ENCODE data around the gene PGM2L1. TPM values are rescaled to one million over a fixed set of nuclear protein-coding genes. Genes with fewer than 3 reads are reported as not detected.

Gene PGM2L1
- total and polyA plus RNA-seq, 9 donors, result 1.0 to 6.2 (median 2.1) TPM

DNA sequence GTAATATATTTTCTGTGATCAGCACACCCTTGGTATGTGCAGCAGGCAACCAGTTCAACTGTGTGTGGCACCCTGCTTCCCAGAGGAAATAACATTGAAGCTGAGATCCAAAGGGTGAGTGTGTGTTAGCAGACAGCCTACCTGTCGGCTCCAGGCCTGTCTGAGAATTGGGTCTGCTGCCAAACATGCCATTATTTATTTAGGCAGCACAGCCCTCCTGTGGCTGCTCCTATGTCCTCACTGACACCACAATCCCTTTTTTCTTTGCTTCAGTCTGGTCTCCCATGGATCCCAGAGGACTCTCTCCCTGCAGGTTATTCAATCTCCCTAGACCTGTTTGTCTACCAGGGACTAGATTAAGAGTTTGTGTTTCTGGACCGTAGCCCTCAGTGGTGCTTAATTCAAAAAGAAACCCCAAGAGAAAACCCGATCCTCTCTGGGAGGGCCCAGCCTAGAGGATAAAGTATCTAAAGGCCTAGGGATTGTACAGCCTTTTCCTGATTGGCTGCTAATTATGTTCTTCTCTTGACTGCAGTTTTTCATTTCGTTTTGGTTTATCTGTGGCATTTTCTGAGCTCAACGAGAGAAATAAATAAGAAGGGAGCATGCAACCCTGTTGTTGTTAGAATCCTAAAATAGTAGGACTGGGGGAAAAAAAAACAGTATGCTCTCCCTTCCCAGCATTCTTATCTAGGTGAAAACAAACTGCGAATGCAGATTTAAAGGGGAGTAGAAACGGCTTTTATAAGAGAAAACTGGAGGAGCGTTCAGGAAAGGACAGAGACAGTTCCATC is 45.0 kb upstream of the PGM2L1 start:
- no peak overlapping the region for H3K4me3 ChIP-seq
- H3K4me1 ChIP-seq (ENCODE audit: insufficient read depth), result peaks cover 12% of the 10 kb centered on the region
- TF ChIP-seq, protein P1, sequence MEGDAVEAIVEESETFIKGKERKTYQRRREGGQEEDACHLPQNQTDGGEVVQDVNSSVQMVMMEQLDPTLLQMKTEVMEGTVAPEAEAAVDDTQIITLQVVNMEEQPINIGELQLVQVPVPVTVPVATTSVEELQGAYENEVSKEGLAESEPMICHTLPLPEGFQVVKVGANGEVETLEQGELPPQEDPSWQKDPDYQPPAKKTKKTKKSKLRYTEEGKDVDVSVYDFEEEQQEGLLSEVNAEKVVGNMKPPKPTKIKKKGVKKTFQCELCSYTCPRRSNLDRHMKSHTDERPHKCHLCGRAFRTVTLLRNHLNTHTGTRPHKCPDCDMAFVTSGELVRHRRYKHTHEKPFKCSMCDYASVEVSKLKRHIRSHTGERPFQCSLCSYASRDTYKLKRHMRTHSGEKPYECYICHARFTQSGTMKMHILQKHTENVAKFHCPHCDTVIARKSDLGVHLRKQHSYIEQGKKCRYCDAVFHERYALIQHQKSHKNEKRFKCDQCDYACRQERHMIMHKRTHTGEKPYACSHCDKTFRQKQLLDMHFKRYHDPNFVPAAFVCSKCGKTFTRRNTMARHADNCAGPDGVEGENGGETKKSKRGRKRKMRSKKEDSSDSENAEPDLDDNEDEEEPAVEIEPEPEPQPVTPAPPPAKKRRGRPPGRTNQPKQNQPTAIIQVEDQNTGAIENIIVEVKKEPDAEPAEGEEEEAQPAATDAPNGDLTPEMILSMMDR (IDR thresholded peaks at IDR 0.05), result no peak
- no peak for TF ChIP-seq EP300 (IDR thresholded peaks at IDR 0.05)
- no peak for TF ChIP-seq POLR2A (IDR thresholded peaks at IDR 0.05)
- H3K36me3 ChIP-seq, result no peaks in the 10 kb centered on the region
- WGBS, 3 donors, result 5 to 11% (median 6%) methylated on average over 8 of the region's 8 CpGs
- DNase-seq, result no peak
- intact Hi-C loops (cut with DNase I), result loop anchor here in 2 of 4 donors (5.0 to 10.0 kb wide), 2 partner anchors 48 to 186 kb away; partner anchors contain the start of gene PGM2L1 (in 2 of the 2)
- no peaks in the 10 kb centered on the region for H3K9me3 ChIP-seq
- no peaks in the 10 kb centered on the region for H3K27me3 ChIP-seq
- peak overlapping the region in 1 of 2 donors; percentile 82 for H3K27ac ChIP-seq

DNA sequence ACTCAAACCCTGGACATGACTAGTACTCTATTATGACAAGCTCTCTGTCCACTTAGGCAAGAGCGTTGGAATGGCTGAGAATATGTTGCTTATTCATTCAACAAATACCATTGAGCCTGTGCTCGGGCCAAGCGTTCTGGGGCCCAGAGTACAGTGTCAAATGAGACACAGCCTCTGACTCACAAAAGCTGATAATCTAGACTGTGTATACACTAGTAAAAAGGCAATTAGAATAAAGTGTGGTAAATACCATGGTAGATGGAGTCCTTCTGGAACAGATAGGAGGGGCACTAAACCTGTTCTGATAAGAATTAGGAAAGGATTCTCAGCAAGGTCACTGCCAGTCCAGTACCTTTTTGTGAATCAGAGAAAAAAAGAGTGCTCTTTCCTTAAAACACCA is 44.4 kb upstream of the PGM2L1 start:
- Histone ChIP-seq H3K4me3 (no peak overlapping the region), H3K4me1 (ENCODE audit: insufficient read depth) (peaks cover 12% of the 10 kb centered on the region), H3K27ac (peak overlapping the region in 1 of 2 donors; percentile 82), H3K27me3 (no peaks in the 10 kb centered on the region), H3K9me3 (no peaks in the 10 kb centered on the region), H3K36me3 (no peaks in the 10 kb centered on the region)
- intact Hi-C loops (cut with DNase I), result loop anchor here in 2 of 4 donors (5.0 to 10.0 kb wide), 2 partner anchors 48 to 185 kb away; partner anchors contain the start of gene PGM2L1 (in 2 of the 2)
- WGBS, 3 donors, result 37 to 42% (median 40%) methylated on average over 3 of the region's 3 CpGs
- no peak for DNase-seq
- TF ChIP-seq EP300 (IDR thresholded peaks at IDR 0.05) (no peak), POLR2A (IDR thresholded peaks at IDR 0.05) (no peak)

DNA sequence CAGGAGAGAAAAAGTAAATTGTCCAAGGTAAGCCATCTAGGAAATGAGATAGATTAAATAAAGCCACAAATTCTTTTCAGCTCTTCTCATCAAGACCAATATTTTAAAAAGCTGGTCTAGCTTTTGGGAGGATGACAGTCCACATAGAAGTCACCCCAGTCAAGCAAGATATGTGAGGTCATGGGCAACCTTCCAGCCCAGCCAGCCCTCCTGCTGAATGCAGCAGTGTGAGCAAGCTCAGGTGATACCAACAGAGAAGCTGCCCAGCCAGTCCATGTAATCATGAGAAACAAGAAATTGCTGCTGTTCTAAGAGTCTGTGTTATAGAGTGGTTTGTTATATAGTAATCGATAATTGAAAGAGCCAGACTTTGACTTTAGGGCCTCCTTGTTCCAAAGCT is 40.4 kb upstream of the PGM2L1 start:
- Histone ChIP-seq H3K9me3 (no peaks in the 10 kb centered on the region), H3K36me3 (no peaks in the 10 kb centered on the region), H3K27me3 (no peaks in the 10 kb centered on the region), H3K27ac (no peak overlapping the region), H3K4me3 (no peak overlapping the region), H3K4me1 (ENCODE audit: insufficient read depth) (peaks cover 4% of the 10 kb centered on the region)
- no peak for DNase-seq
- WGBS, 3 donors, result 94 to 97% (median 94%) methylated on average over 1 of the region's 1 CpG
- intact Hi-C loops (cut with DNase I), result no loop called here
- TF ChIP-seq POLR2A (IDR thresholded peaks at IDR 0.05) (no peak), EP300 (IDR thresholded peaks at IDR 0.05) (no peak)
- TF ChIP-seq, protein P1 (IDR thresholded peaks at IDR 0.05), result no peak

DNA sequence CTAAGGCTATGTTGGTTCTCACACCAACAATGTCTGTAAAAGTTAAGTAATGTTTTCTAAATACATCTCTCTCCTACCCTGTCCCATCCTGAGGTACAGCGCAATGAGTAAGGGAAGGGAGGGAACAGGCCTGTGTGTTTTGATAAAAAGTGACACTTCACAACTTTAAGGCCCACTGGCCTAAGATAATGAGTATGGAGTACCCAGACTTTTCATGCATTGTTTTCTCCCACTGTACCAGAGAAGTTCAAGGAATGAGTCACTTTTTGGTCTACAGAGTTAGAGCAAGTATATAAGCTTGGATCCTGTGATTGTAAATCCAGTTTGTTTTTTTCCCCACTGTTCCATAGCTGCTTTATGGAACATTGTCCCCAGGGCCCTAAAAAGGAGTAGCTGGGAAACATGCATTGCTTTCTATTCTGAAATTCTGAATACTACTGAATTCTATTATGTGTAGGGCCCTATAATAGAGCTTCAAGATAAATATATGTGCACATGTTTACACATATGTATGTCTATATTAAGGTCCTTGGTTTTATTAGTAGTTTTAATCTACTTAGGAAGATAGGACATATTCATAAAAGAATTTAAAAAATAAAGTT is 39.3 kb upstream of the PGM2L1 start:
- no peak for TF ChIP-seq POLR2A (IDR thresholded peaks at IDR 0.05)
- TF ChIP-seq, protein P1 (IDR thresholded peaks at IDR 0.05), result no peak
- H3K27ac ChIP-seq, result no peak overlapping the region
- H3K4me3 ChIP-seq, result no peak overlapping the region
- no peak for DNase-seq
- intact Hi-C loops (cut with DNase I), result no loop called here
- H3K36me3 ChIP-seq, result no peaks in the 10 kb centered on the region
- 84 to 97% (median 89%) methylated on average over 1 of the region's 1 CpG for WGBS, 3 donors
- H3K9me3 ChIP-seq, result no peaks in the 10 kb centered on the region
- peaks cover 2% of the 10 kb centered on the region for H3K4me1 ChIP-seq (ENCODE audit: insufficient read depth)
- H3K27me3 ChIP-seq, result no peaks in the 10 kb centered on the region

DNA sequence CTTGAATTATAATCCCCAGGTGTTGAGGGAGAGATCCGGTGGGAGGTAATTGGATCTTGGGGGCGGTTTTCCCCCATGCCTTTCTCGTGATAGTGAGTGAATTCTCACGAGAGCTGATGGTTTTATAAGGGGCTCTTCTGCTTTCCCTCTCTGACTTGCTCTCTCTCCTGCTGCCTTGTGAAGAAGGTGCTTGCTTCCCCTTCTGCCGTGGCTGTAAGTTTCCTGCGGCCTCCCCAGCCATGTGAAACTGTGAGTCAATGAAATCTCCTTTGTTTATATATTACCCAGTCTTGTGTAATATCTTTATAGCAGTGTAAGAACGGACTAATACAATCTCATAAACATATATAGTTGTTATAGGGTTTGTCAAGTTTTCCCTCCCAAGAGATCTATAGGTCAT is 36.3 kb upstream of the PGM2L1 start:
- no peak for DNase-seq
- intact Hi-C loops (cut with DNase I), result no loop called here
- Histone ChIP-seq H3K36me3 (no peaks in the 10 kb centered on the region), H3K27me3 (no peaks in the 10 kb centered on the region), H3K4me3 (no peak overlapping the region), H3K27ac (no peak overlapping the region), H3K4me1 (ENCODE audit: insufficient read depth) (no peaks in the 10 kb centered on the region), H3K9me3 (no peaks in the 10 kb centered on the region)
- no peak for TF ChIP-seq EP300 (IDR thresholded peaks at IDR 0.05)
- no peak for TF ChIP-seq POLR2A (IDR thresholded peaks at IDR 0.05)
- TF ChIP-seq, protein P1 (IDR thresholded peaks at IDR 0.05), result no peak
- 46 to 58% (median 50%) methylated on average over 7 of the region's 7 CpGs for WGBS, 3 donors

All from ovary (tissue), 9 donors.